DND-41 (cell line): Measurements from ENCODE around the gene CDK12.
"Not testable (repeated sequence)": the region's sequence is repeated elsewhere in the genome, so short reads cannot be mapped to it uniquely, and the experiment has no call there.

Experiments
- ATAC-seq: fragments of 200-7000 bp; cut with Tn5 transposase; 3 replicates; pipeline ENCODE4 v1.9.1; 2021; ENCODE audit warnings: low read depth; ENCODE audit not compliant: insufficient read depth
- DNase-seq: peaks from one replicate; pipeline ENCODE4 v3.0.0-alpha.2; 2020
- H2AFZ ChIP-seq: 2 replicates; pipeline ENCODE4 v1.6.0; 2012; ENCODE audit warnings: low read depth, low read length
- H3K27ac ChIP-seq: 2 replicates; pipeline ENCODE4 v1.5.1; 2012; ENCODE audit warnings: low read length, inconsistent platforms
- H3K27me3 ChIP-seq: fragments of 200-600 bp; sonication (generic); 2 replicates; pipeline ENCODE4 v1.6.0; 2012; ENCODE audit warnings: low read length, mild to moderate bottlenecking, inconsistent platforms; ENCODE audit not compliant: insufficient read depth, poor library complexity
- H3K36me3 ChIP-seq: 2 replicates; pipeline ENCODE4 v1.5.1; 2012; ENCODE audit warnings: low read length, inconsistent platforms; ENCODE audit not compliant: insufficient read depth
- H3K4me1 ChIP-seq: 2 replicates; pipeline ENCODE4 v1.5.1; 2012; ENCODE audit warnings: mild to moderate bottlenecking, low read length; ENCODE audit not compliant: insufficient read depth
- H3K4me2 ChIP-seq: 2 replicates; pipeline ENCODE4 v1.6.0; 2012; ENCODE audit warnings: mild to moderate bottlenecking, moderate library complexity, low read length, inconsistent platforms; ENCODE audit not compliant: insufficient read depth
- H3K4me3 ChIP-seq, 2 experiments: fragments of 200-600 bp in 1 of 2; shearing (Covaris generic) in 1 of 2; 2 replicates each; pipeline ENCODE4 v1.5.1; 2012 to 2016; ENCODE audit warnings: inconsistent platforms in 2 of 2, low read length in 2 of 2, mild to moderate bottlenecking in 2 of 2, low read depth in 1 of 2, moderate library complexity in 1 of 2
- H3K79me2 ChIP-seq: 2 replicates; pipeline ENCODE4 v1.6.0; 2012; ENCODE audit warnings: low read length, inconsistent platforms; ENCODE audit not compliant: insufficient read depth
- H3K9ac ChIP-seq: 2 replicates; pipeline ENCODE4 v1.6.0; 2012; ENCODE audit warnings: low read depth, mild to moderate bottlenecking, inconsistent platforms, low read length, moderate library complexity
- H3K9me3 ChIP-seq: 2 replicates; pipeline ENCODE4 v1.5.1; 2012; ENCODE audit warnings: low read length, moderate library complexity, mild to moderate bottlenecking, inconsistent platforms; ENCODE audit not compliant: insufficient read depth, severe bottlenecking
- H4K20me1 ChIP-seq: 2 replicates; pipeline ENCODE4 v1.6.0; 2012; ENCODE audit warnings: low read length; ENCODE audit not compliant: insufficient read depth
- CTCF ChIP-seq: IDR thresholded peaks from 2 replicates; pipeline ENCODE4 v1.5.1; 2012; ENCODE audit warnings: borderline replicate concordance, low read length, moderate library complexity, mild to moderate bottlenecking; ENCODE audit not compliant: poor library complexity, severe bottlenecking; ENCODE audit errors: extremely low read depth
- EZH2 ChIP-seq: IDR thresholded peaks from 3 replicates; pipeline ENCODE4 v1.6.1; 2012; ENCODE audit warnings: borderline replicate concordance, low read depth, mild to moderate bottlenecking, moderate library complexity, low read length, inconsistent platforms; ENCODE audit not compliant: severe bottlenecking

The CDK12 gene

GRCh38 chr17:39473310-39473709 is 12.0 kb downstream of the CDK12 start:
- Histone ChIP-seq H3K9ac (no peak overlapping the region), H3K36me3 (peaks cover 67% of the 10 kb centered on the region), H3K27ac (no peak overlapping the region), H3K27me3 (no peaks in the 10 kb centered on the region), H3K9me3 (no peaks in the 10 kb centered on the region), H3K4me3 (no peak overlapping the region), H4K20me1 (peaks cover 26% of the 10 kb centered on the region; the same call in 1 of the 2 replicates), H3K79me2 (peaks cover 80% of the 10 kb centered on the region), H2AFZ (no peak overlapping the region), H3K4me2 (no peak overlapping the region), H3K4me1 (no peaks in the 10 kb centered on the region)
- DNase-seq = no peak
- TF ChIP-seq CTCF (no peak), EZH2 (no peak)
- ATAC-seq = no peak

GRCh38 chr17:39479631-39480030 is 18.3 kb downstream of the CDK12 start:
- H3K4me2 ChIP-seq, DNase-seq, H3K27ac ChIP-seq, H3K4me1 ChIP-seq, H3K4me3 ChIP-seq, ATAC-seq, H3K9me3 ChIP-seq, H2AFZ ChIP-seq, H3K27me3 ChIP-seq, H3K9ac ChIP-seq: not testable (repeated sequence)
- H4K20me1 ChIP-seq = peaks cover 13% of the 10 kb centered on the region; the same call in 1 of the 2 replicates
- H3K36me3 ChIP-seq = peaks cover 74% of the 10 kb centered on the region
- H3K79me2 ChIP-seq = peaks cover 77% of the 10 kb centered on the region

DNA sequence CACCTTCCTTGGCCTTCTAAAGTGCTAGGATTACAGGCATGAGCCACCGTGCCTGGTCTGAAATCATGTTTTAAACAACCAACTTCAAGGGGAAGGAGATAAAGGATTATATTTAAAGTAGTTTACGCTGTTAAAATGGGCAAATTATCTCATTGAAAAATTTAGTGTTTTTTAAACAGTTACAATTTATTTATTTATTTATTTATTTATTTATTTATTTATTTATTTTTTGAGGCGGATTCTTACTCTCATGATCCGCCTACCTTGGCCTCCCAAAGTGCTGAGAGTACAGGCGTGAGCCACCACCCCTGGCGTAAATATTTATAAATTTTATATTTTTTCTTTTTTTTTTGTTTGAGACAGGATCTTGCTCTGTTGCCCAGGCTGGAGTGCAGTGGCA is 22.2 kb downstream of the CDK12 start:
- peaks cover 16% of the 10 kb centered on the region; the same call in 1 of the 2 replicates for H4K20me1 ChIP-seq
- no peak for ATAC-seq
- H3K36me3 ChIP-seq = peaks cover 64% of the 10 kb centered on the region
- no peak overlapping the region for H3K4me3 ChIP-seq
- no peak overlapping the region for H3K9ac ChIP-seq
- H3K4me2 ChIP-seq = no peak overlapping the region
- TF ChIP-seq EZH2 = no peak
- no peak for TF ChIP-seq CTCF
- H3K4me1 ChIP-seq = no peaks in the 10 kb centered on the region
- no peak overlapping the region for H2AFZ ChIP-seq
- no peaks in the 10 kb centered on the region for H3K9me3 ChIP-seq
- no peak for DNase-seq
- peaks cover 82% of the 10 kb centered on the region for H3K79me2 ChIP-seq
- no peak overlapping the region for H3K27ac ChIP-seq
- H3K27me3 ChIP-seq = no peaks in the 10 kb centered on the region

- Histone ChIP-seq H3K9ac (no peak overlapping the region), H3K27ac (no peak overlapping the region), H3K4me1 (no peaks in the 10 kb centered on the region), H4K20me1 (peaks cover 16% of the 10 kb centered on the region; the same call in 1 of the 2 replicates), H3K79me2 (peaks cover 84% of the 10 kb centered on the region), H3K4me3 (no peak overlapping the region), H3K4me2 (no peak overlapping the region), H3K9me3 (no peaks in the 10 kb centered on the region), H2AFZ (no peak overlapping the region), H3K36me3 (peaks cover 68% of the 10 kb centered on the region), H3K27me3 (no peaks in the 10 kb centered on the region)
- TF ChIP-seq CTCF = no peak
- TF ChIP-seq EZH2 = no peak
- no peak for ATAC-seq
- DNase-seq = no peak
Measured at GRCh38 chr17:39484178-39484577, 22.9 kb downstream of the CDK12 start.
